HG02885 (cell line): ENCODE results near the gene XPO4.
"Not testable (repeated sequence)": the region's sequence is repeated elsewhere in the genome, so short reads cannot be mapped to it uniquely, and the experiment has no call there.

Source experiments
- ATAC-seq: cut with Tn5 transposase; IDR thresholded peaks from one replicate; pipeline ENCODE4 v1.9.1; 2021; ENCODE audit warnings: mild to moderate bottlenecking; ENCODE audit not compliant: unreplicated experiment, poor library complexity

Gene XPO4

GRCh38 chr13:20743830-20744404, 158.6 kb downstream of the XPO4 start:
- not testable (repeated sequence) for ATAC-seq

GRCh38 chr13:20740021-20740420, 162.5 kb downstream of the XPO4 start:
- no peak for ATAC-seq

GRCh38 chr13:20738616-20739015, 163.9 kb downstream of the XPO4 start:
- no peak for ATAC-seq

GRCh38 chr13:20729633-20730585, 172.6 kb downstream of the XPO4 start:
- no peak for ATAC-seq

- no peak for ATAC-seq
These were observed 173.8 kb downstream of the XPO4 start for GRCh38 chr13:20728579-20729311.

GRCh38 chr13:20727856-20728255, 174.7 kb downstream of the XPO4 start:
- ATAC-seq, result no peak
